DND-41 (cell line): ENCODE measurements around the gene PLD2.

ENCODE experiments used
- CTCF ChIP-seq: IDR thresholded peaks from 2 replicates; pipeline ENCODE4 v1.5.1; 2012; ENCODE audit warnings: borderline replicate concordance, low read length, moderate library complexity, mild to moderate bottlenecking; ENCODE audit not compliant: poor library complexity, severe bottlenecking; ENCODE audit errors: extremely low read depth
- EZH2 ChIP-seq: IDR thresholded peaks from 3 replicates; pipeline ENCODE4 v1.6.1; 2012; ENCODE audit warnings: borderline replicate concordance, low read depth, mild to moderate bottlenecking, moderate library complexity, low read length, inconsistent platforms; ENCODE audit not compliant: severe bottlenecking

DNA sequence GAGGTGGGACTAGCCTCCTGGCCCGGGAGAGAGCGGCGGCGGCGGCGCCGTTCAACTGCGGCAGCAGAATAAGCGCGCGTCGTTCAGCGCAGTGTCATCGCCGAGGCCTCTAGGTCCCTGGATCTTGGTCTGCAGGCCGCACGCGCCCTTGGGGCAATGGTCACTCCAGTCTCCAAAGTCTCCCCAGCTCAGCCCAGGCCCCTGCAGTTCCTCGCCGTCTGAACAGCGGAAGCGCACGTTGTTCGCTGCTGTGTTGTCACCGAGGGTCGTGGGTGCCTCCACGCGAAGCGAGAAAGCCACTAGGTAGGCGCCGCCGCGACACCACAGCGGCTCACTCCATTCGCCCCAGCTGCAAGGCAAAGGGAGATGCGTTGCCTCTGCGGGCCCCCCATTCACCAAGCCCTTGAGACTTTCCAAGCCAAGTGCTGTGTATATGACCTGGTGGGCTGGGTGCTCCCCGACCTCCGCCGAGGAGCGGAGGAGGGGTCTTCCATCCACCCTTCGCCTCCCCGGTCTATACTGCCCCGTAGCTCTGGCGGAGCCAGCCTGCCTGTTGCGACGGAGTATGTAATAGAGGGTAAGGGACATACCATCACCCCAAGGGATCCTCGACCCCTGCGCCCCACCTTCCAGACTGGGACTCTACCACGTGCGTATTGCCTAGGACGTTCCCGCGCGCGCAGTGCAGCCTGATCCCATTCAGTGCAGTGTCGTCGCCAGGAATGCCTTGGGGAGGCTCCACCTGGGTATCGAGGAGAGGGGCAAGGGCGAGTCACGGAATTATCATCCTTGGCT lies 21.4 kb upstream of the PLD2 start:
- TF ChIP-seq CTCF (no peak), EZH2 (no peak)
